DMS53 treated with DMSO at 0.1 percent for 48 hours (cell line): ENCODE measurements around the gene SLK.

ENCODE experiments used
- DNase-seq: peaks from one replicate; lab custom pipeline; 2025; ENCODE audit not compliant: unreplicated experiment; lab: John Stamatoyannopoulos, UW

Gene SLK

DNA sequence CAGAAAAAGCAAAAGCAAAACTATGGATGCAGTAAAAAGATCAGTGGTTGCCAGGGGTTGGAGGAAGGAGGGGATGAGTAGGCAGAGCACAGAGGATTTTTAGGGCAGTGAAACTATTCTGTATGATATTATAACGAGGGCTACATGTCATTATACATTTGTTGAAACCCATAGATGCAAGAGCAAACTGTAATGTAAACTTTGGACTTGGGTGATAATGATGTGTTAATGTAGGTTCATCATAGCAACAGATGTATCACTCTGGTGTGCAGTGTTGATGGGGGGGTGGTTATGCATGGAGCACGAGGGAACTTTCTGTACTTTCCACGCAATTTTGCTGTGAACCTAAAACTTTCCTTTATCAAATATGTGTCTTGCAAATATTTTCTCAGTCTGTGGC is 23.2 kb downstream of the SLK start:
- DNase-seq = no peak

DNA sequence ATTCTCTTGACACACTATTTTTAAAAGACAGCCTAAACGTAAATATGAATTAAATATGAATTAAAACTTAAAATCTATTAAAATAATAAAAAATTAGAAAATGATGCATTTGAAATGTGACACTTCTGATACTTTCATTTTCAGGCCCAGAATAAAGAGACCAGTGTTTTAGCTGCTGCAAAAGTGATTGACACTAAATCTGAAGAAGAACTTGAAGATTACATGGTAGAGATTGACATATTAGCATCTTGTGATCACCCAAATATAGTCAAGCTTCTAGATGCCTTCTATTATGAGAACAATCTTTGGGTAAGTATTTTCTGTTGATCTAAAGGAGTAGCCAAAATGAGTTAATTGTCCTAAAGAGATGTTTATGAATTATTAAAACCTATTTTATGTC is 23.6 kb downstream of the SLK start:
- no peak for DNase-seq

GRCh38 chr10:103991393-103992128 is 24.6 kb downstream of the SLK start:
- DNase-seq = no peak

DNA sequence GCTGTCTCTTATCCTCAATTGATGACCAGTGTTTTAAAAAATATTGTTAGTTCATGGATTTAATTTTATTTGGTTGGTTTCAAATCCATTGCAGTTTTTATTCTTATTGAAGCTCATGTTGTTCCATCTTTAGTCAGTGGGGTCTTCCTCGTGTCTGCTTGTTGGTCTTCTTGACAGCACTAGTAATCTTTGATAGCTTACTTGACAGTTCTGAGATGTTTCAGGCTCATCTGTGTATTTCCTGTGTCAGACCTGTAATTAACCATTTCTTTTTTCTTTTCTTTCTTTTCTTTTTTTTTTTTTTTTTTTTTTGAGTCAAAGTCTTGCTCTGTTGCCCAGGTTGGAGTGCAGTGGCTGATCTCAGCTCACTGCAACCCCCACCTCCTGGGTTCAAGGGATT is 28.2 kb downstream of the SLK start:
- DNase-seq = no peak

GRCh38 chr10:103998805-103999204 is 31.9 kb downstream of the SLK start:
- no peak for DNase-seq

DNA sequence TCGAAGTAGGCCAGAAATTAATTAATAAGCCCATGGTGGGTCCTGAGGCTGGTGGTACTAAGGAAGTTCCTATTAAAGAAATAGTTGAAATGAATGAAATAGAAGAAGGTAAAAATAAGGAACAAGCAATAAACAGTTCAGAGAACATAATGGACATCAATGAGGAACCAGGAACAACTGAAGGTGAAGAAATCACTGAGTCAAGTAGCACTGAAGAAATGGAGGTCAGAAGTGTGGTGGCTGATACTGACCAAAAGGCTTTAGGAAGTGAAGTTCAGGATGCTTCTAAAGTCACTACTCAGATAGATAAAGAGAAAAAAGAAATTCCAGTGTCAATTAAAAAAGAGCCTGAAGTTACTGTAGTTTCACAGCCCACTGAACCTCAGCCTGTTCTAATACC is 36.0 kb downstream of the SLK start:
- no peak for DNase-seq

DNA sequence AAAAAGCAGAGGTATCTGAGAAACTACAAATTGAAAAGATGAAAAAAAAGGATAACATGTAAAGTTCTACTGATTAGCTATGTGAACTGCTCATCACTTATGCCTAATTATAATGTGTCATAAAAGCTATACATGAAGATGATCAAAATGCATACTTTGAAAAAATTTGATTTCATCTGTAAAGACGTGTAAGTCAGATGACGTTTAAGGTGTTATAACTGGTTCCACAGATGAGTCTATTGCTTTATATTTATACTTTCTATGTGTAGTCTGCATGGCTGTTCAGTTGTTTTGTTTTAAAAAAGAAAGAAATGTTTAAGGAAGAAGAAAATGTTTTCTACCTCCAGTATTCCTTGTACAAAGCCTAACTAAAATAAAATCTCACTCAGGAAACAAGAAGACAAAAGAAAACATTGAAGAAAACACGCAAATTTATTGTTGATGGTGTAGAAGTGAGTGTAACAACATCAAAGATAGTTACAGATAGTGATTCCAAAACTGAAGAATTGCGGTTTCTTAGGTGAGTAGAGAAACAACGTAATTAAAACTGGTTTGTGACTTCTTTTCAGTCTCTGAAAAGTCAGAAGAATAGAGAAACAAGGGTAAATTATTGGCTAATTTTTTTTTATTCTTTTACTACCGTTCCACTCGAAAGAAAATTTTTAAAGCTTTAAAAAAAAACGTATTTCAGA is 38.4 kb downstream of the SLK start:
- no peak for DNase-seq

DNA sequence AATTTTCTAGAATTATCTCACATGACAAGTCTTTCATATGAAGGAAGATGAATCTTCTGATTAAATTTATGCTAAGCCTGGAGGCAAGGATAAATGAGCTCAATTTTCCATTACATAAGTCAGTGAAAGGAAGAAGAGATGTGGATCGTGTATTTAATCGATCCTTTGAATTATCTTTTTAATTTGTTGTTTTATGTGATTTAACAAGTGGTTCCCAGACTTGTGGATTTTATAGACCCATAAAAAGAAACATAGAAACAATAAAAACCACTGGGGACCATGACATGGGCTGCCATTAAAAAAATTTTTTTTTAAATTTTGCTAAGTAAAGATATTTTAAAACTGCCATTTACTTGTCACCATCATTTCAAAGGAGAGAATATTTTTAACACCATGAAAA is 45.0 kb downstream of the SLK start:
- no peak for DNase-seq

DNA sequence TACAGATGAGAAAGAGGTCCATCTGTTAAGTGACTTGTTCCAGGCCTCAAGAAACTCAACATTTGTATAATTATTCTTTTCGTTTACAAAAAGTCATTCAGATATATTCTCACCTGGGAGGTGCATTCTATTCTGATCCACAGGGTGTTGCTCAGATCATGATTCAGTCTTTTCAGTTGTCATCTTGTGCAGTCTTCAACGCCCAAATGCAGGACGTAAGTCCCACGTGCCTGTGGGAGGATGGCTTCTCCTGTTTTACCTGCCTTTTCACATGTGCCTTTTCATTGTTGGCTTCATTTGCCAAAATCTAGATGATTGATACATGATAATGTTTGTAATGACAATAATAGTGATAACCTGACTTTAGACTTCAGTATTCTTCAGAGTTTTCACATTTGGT is 46.5 kb downstream of the SLK start:
- no peak for DNase-seq

DNA sequence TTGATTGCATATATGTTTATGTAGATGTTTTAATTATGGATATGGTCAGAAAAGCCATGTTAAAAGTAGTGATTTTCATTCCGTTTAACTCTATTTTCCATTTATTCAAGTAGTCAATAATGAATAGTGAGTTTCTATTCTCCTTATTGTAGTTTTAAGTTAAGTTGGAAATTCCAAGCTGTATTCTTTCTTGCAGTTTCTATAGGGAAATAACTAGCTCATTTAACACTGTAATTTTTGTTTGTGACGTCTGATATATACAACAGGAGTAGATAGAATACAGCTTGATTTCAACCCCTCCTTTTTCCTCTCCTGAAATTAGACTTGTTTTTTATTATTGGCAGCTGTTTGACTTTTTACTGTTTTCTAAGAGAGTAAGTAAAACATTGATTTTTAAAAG is 47.2 kb downstream of the SLK start:
- DNase-seq = no peak

GRCh38 chr10:104016661-104017060 is 49.7 kb downstream of the SLK start:
- DNase-seq = no peak

DNA sequence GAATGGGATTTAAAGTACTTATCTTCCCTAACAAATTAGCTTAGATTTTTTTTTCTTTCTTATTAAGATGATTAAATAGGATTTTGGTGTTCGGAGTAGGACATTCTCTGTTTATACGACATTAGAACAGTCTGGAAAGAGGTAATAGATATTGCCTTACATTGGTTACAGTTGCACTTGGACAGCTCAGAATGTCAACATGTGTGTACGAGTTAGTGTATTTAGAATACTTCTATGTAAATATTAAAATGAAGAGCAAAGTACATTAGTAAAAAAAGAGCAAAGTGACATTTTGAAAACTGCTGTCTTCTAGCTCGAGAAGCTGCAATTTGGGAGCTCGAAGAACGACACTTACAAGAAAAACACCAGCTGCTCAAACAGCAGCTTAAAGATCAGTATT is 51.5 kb downstream of the SLK start:
- DNase-seq = no peak

GRCh38 chr10:104020020-104020419 is 53.1 kb downstream of the SLK start:
- no peak for DNase-seq

DNA sequence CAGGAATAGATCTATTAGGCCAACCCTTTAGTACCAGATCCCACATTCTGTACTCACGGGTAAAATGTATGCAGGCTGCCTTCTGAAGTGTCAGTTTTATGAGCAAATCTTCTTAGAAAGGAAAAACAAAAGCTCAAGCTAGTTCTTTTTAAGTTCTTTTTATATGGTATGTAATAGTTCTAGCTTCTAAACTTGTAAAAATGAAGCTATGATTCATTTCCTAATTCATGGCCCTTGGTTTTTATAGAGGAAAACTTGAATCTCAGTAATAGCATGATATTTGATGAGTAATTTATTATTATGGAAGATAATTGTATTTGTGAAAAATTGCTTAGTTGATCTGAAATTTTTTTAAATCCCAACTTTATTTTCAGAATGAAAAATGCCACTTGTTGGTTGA is 54.3 kb downstream of the SLK start:
- no peak for DNase-seq

DNA sequence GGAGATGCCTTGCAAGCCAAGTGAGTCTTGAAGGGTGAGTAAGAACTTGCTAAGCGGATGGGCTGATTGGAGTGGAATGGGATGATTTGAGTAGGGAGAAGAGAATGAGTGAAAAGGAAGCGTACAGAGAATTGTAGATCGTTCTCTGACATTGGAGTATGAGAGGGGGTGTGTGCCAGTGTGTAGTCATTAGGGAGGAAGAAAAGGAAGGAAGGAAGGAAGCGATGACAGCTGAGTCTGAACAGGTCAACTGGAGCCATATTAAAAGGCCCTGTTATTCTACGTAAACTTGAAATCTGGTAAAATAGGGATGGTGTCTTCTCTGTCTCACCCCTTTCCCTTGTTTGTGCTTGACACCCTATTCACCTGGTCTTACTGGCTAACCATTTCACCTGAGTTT is 55.1 kb downstream of the SLK start:
- DNase-seq = no peak

DNA sequence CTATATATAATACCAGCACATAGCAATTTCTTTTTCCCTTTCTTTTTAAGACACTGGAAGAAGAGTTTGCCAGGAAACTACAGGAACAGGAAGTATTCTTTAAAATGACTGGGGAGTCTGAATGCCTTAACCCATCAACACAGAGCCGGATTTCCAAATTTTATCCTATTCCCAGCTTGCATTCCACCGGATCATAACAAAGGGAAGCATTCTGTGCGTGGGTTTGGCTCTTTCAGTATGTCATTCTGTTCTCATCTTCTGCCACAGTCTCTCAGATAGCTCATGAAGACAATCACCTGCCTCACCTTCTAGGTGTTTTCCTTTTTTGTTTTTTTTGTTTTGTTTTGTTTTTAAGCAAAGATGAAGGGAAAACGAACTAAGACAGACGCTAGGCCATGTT is 58.6 kb downstream of the SLK start:
- DNase-seq = no peak

DNA sequence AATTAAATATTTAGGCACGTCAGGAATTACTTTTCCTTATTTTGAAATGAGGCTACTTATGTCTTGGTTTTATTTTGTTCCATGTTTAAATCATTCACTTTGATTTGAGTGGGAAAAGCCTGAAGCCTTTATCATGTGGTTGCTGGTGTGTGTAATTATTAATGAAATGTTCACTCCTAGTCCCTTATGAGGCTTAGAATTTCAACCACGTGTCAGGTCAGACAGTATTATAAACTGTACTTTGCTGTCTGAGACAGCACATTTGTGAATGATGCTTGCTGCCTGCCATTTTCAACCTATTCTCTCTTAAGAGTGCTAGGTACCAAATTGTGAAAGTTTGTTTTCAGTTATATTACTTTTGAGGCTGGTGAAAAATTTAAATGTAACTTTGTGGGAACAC is 59.8 kb downstream of the SLK start:
- no peak for DNase-seq

DNA sequence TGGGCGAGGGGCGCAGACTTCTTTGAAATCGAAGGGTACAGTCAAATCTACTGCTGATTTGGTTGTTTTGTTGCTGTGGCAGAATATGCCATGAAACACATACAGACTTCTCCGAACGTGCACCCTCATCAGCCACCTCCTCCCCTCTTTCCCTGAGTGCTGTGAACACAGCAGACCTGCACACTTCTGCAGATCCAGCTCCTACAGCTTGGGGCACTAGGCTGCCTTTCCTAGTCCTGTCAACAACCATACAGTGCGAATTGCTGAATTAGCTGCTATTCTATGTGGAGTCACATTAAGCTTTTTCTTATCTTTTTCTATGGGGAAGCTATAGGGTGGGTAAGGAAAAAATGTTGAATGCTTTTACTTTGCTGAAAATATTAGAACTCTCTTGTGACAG is 61.2 kb downstream of the SLK start:
- no peak for DNase-seq

DNA sequence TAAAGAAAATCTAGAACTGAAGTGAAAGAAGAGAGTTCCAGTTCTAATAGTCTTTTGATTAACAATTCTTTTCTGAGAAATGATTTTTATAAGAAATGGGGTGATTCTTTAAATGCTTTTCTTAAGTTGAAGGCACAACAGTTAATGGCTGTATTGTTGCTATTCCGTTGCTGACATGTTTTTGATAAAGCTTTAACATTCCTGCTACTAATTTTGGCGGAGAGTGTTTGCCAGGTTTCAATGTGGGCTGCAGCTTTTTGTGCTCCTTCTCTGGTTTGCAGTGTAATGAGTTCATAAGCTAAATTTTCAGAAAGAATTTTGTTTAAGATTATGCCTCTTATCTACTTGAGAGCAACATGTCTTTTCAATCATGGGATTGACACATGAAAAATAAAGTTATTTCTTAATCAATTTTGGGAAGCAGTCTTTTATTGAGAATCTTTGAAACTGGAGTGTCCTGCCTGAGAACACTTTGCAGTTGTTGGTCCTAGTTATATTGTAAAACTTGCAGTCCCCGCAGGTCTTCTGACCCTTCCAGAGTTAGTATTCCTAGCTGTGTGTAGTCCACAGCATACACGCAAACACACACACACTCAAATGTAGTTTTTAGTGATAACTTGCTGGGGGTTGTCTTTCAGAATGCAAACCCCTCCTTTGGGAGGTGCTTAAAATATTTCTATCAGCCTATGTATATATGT is 62.0 kb downstream of the SLK start:
- DNase-seq = no peak

DNA sequence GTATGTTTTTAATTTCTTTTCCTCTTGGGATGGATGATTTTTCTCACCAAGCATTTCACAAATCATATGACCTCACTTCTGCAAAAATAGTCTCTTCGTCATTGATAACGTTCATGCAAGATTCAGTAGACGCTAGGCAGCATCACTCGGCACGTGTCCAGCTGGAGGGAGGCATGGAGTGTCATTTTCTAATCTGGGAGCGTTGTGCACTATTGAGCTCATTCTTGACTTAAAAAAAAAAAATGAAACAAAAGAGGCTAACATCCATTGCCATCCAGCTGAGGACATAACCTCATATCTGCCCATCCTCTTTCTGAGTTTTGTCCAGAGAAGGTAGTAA is 62.6 kb downstream of the SLK start:
- DNase-seq = no peak

DNA sequence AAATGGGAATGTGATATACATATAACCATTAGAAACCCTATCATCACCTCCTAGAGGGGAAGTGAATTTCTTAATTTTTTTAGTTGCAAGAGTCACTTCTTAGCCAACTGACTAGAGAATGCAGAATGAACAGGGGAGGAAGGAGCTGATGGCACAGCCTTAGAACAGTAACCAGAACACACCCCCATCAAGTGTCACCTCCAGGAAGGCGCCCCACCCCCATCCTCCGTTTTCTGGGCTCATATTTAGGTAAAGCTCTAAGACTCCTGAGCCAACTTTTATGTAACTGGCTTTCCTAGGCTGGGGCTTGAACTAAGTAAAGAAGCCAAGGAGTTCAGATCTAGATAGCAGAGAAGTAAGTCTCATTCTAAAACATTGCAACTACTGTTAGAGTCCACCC is 64.7 kb downstream of the SLK start:
- no peak for DNase-seq

DNA sequence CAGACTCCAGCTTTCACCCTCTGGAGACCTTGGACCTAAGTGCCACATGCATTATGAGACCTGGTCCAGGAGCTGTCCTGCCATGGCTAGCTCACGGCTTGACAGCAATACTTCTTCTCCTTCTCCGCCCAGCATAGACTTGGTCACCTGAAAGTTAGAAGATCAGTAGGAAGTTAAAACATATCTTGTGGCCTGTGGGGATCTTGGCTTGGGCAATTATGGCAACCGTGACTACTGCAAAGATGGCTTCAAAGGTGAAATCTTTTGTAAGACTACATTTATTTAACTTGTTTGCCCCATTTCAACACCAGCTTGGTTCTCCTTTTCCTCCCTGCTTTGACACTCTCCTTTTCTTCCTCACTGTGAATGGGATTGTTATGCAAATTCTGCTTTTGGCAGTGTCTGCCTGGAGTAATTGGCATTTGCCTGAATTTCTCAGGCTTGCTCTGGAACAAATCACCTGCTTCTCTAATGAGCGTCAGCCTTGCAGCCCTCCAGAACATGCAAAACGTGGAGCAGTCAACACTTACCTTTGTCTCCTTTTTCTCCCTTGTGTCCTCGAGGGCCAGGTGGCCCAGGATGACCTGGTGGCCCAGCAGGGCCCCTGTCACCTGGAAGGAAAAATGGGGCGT is 65.3 kb downstream of the SLK start:
- DNase-seq = no peak
